DND-41 (cell line): Measurements from ENCODE around the gene SLC4A5.

ENCODE experiments used
- EZH2 ChIP-seq: IDR thresholded peaks from 3 replicates; pipeline ENCODE4 v1.6.1; 2012; ENCODE audit warnings: borderline replicate concordance, low read depth, mild to moderate bottlenecking, moderate library complexity, low read length, inconsistent platforms; ENCODE audit not compliant: severe bottlenecking
- TF ChIP-seq, protein P1 (sequence below): IDR thresholded peaks from 2 replicates; pipeline ENCODE4 v1.5.1; 2012; ENCODE audit warnings: borderline replicate concordance, low read length, moderate library complexity, mild to moderate bottlenecking; ENCODE audit not compliant: poor library complexity, severe bottlenecking; ENCODE audit errors: extremely low read depth

GRCh38 chr2:74347742-74348141, 4.5 kb upstream of the SLC4A5 start:
- TF ChIP-seq, protein P1, sequence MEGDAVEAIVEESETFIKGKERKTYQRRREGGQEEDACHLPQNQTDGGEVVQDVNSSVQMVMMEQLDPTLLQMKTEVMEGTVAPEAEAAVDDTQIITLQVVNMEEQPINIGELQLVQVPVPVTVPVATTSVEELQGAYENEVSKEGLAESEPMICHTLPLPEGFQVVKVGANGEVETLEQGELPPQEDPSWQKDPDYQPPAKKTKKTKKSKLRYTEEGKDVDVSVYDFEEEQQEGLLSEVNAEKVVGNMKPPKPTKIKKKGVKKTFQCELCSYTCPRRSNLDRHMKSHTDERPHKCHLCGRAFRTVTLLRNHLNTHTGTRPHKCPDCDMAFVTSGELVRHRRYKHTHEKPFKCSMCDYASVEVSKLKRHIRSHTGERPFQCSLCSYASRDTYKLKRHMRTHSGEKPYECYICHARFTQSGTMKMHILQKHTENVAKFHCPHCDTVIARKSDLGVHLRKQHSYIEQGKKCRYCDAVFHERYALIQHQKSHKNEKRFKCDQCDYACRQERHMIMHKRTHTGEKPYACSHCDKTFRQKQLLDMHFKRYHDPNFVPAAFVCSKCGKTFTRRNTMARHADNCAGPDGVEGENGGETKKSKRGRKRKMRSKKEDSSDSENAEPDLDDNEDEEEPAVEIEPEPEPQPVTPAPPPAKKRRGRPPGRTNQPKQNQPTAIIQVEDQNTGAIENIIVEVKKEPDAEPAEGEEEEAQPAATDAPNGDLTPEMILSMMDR: no peak
- TF ChIP-seq EZH2: no peak
